GM12874 (cell line): ENCODE data around the gene ELOA.

Experiments
- TF ChIP-seq, protein P1 (sequence below): IDR thresholded peaks from 2 replicates; pipeline ENCODE4 v1.5.1; 2011; ENCODE audit warnings: low read depth, mild to moderate bottlenecking, control low read depth, low read length, moderate library complexity; ENCODE audit not compliant: insufficient read depth

ELOA gene

DNA sequence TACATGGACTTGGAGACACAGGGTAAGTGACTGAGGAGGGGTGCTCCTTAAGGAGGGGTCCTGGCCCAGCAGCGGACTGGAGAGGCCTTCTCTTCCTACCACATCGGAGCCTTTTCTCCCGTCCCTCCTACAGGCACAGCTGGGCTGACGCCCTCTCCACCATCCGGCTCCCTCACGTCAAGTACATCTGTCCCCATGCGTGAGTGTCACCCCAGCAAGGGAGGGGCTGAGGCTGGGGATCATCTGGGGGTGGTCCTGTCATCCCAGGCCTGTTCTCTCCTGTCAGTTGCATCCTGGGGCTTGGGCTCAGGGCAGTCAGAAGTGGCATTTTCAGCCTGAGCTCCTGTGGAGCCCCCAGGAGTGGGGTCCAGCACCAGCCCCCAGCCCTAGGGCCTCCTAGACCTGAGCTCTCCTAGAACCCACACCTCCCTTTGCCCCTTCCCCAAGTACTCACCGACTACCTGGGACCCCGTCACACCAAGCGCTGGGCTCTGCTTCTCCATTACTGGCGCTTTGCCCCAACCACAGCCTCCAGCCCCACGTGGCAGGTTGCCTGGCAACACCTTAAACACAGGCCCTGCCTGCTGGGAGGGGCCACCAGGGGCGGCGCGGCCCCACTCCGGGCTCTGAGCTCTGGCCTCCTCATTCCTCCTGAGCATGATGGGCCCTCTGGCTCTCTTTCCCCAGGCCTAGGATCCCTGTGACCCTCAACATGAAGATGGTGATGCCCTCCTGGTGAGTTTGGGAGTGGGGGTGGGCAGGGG, 49.9 kb downstream of the ELOA start:
- TF ChIP-seq, protein P1, sequence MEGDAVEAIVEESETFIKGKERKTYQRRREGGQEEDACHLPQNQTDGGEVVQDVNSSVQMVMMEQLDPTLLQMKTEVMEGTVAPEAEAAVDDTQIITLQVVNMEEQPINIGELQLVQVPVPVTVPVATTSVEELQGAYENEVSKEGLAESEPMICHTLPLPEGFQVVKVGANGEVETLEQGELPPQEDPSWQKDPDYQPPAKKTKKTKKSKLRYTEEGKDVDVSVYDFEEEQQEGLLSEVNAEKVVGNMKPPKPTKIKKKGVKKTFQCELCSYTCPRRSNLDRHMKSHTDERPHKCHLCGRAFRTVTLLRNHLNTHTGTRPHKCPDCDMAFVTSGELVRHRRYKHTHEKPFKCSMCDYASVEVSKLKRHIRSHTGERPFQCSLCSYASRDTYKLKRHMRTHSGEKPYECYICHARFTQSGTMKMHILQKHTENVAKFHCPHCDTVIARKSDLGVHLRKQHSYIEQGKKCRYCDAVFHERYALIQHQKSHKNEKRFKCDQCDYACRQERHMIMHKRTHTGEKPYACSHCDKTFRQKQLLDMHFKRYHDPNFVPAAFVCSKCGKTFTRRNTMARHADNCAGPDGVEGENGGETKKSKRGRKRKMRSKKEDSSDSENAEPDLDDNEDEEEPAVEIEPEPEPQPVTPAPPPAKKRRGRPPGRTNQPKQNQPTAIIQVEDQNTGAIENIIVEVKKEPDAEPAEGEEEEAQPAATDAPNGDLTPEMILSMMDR: no peak

DNA sequence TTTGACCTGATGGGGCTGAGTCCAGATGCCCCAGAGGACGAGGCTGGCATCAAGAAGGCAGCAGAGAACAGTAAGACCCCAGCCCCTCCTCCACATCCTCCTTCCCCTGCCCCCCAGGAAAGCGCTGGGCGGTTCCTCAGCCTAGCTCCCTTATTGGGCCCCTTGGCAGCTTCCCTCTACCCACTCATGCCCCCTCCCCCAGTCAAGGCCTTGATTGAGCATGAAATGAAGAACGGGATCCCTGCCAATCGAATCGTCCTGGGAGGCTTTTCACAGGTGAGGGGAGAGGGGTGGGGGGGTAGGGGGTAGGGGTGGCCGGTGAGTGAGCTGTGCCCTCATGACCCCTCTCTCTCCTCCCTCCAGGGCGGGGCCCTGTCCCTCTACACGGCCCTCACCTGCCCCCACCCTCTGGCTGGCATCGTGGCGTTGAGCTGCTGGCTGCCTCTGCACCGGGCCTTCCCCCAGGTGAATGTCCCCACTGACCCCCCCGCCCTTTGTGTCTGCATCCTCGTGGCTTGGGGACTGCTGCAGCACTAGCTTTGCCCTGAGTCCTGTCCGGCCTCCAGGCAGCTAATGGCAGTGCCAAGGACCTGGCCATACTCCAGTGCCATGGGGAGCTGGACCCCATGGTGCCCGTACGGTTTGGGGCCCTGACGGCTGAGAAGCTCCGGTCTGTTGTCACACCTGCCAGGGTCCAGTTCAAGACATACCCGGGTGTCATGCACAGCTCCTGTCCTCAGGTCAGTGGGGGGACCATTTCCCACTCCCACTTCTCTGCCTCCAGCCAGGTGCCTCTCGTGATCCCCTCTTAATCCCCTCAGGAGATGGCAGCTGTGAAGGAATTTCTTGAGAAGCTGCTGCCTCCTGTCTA, 50.8 kb downstream of the ELOA start:
- TF ChIP-seq, protein P1: no peak

DNA sequence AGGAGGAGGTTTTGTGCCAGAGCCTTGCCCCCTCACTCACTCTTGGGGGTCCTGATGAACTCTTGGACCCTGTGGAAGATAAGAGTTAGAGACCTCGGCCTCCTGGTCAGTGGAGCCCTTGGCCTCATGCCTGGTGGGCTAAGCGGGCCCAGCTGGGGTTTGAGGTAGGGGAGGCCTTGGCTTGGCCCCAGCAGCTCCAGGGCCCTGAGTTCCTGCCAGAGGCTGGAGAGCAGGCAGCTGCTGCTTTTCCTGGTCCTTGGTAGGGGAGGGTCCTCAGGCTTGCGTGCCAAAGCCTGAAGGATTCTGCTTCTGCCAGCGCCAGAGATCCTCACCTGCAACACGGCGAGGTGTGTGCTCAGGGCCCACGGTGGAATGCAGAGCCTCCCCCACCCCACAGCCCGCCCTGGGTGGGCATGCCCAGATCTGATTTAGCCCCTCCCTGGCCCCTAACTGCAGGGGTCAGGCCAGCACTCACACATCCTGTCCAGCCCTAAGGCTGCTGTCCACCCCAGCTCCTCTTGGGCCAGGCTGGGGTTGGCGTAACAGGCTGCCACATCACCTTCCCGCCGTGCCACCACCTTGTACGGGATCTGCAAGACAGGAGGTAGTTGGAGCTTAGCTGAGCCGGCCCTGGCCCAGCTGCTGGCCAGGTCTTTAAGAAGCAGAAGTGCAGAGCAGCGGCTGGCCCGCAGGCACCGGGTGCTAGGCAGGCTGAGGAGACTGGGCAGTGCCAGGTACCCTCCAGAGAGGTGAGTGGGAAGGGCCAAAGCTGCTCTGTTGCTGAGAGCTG, 52.6 kb downstream of the ELOA start:
- TF ChIP-seq, protein P1: no peak

DNA sequence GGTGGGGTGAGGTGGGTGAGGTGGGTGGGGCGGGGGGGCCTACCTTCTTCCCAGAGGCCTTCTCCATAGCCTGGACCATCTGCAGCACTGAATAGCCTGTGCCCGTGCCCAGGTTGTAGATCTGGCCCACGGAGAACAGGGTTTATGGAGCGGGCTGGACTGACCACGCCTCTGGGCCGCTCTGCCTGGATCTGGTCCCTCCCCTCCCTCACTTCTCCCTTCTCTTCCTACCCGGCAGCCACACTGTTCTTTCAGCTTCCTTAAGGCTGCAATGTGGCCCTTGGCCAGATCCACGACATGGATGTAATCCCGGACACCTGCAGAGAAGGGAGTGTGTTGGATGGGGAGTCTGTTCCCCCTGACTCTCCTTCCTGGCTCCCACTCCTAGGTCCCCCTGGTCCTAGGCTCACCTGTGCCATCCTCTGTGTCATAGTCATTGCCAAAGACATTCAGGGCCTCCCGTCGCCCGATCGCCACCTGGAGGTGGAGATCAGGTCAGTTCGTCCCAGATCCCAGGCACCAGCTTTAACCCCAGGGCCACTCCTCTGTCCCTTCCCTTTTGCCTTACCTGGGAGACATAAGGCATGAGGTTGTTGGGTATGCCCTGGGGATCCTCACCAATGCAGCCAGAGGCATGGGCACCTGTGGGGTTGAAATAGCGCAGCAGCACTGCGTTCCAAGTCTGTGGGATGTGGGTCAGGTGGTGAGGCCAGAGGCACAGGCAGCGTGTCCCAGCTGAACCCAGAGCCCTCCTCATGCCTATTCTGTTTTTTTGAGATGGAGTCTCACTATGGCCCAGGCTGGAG, 53.4 kb downstream of the ELOA start:
- TF ChIP-seq, protein P1: no peak

DNA sequence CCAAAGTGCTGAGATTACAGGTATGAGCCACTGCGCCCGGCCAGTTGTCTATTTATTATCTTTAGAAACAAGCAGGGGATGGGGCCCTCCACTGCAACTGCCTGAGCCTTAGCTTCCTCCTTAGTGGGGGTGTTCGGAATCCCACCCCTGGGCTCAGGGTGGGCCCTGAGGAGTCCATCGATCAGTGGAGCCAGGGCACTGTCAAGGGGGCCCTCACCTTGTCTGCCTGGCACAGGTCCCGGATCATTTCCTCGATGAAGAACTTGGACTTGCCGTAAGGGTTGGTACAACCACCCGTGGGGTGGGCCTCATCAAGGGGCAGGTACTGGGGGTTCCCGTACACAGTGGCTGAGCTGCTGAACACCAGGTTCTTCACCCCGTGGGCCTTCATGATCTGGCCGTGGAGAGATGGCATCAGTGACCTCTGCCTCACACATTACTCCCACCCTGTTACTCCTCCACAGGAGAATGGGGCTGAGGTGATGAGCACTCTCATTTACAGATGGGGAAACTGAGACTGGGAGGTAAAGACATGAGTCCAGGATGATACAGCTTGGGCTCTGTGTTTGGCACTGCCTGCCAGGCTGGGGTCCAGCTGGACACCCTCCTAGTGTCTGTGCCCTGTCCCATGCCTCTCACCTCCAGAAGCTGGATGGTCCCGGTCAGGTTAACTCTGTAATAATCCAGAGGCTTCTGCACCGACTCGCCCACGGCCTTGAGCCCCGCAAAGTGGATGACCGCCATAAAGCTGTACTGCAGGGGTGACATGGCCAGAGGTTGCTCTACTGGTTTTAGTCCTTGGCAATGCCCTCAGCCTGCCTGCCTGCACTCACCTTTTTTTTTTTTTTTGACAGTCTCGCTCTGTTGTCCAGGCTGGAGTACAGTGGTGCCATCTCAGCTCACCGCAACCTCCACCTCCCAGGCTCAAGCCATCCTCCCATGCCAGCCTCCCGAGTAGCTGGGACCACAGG, 54.5 kb downstream of the ELOA start:
- TF ChIP-seq, protein P1: no peak

DNA sequence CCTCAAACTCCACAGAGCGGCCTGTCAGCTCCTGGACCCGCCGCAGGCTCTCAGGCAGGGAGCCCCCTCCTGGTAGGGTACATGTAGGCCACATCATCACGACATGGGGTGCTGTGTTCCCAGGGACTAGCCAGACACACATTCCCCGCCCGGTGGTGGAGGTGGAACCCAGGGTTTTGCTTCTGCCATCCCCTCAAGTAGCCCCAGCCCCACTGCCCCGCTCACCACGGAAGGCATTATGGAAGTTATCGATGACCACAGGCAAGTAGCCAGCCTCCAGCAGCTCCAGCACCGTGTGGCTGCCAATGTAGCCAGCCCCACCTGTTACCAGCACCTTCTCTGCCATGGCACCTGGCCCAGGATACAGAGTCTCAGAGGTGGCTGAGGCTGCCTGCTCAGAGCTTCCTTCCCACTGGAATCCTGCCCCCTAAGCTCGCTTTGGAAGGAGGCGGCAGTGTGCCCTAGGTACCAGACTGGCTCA, 55.4 kb downstream of the ELOA start:
- TF ChIP-seq, protein P1: peak; percentile 44; the same call in 1 of the 2 replicates
